ENCODE data around the gene GRIK4.
"Not testable (repeated sequence)": the region's sequence is repeated elsewhere in the genome, so short reads cannot be mapped to it uniquely, and the experiment has no call there.

GRCh38 chr11:120765710-120766109 lies 254.2 kb downstream of the GRIK4 start:
- not testable (repeated sequence) for TF ChIP-seq FOXJ3 (CRISPR knock-in tag; IDR thresholded peaks at IDR 0.05); CBFB (CRISPR knock-in tag; IDR thresholded peaks at IDR 0.05); CEBPB (tag; IDR thresholded peaks at IDR 0.05); SMAD4 (CRISPR knock-in tag; conservative IDR thresholded peaks at IDR 0.05); SRSF3 (IDR thresholded peaks at IDR 0.05; ENCODE audit: insufficient read depth, low read length); POLR2AphosphoS5 (IDR thresholded peaks at IDR 0.05; ENCODE audit: control insufficient read depth, insufficient read depth, low read depth, low read length); ZNF740 (CRISPR knock-in tag; IDR thresholded peaks at IDR 0.05); ZNF740 (tag; IDR thresholded peaks at IDR 0.05); CTCF (IDR thresholded peaks at IDR 0.05 in 2 of 3, conservative IDR thresholded peaks at IDR 0.05 in 1 of 3; ENCODE audit: insufficient read depth in 2 of 3, low read depth in 1 of 3, low read length in 3 of 3)

Measured in K562 (cell line).